Progenitor cell of endocrine pancreas (in vitro differentiated cells): ENCODE measurements around the gene FYN. TPM values are rescaled to one million over a fixed set of nuclear protein-coding genes. Genes with fewer than 3 reads are reported as not detected.

ENCODE experiments used
- DNase-seq: peaks from one replicate; pipeline ENCODE4 v3.0.0; 2021; ENCODE audit warnings: low spot score; ENCODE audit not compliant: unreplicated experiment
- H3K27ac Mint-ChIP-seq: 2 replicates; pipeline ENCODE4 v1.8.0; 2021; ENCODE audit warnings: mild to moderate bottlenecking, moderate library complexity, mixed read lengths
- H3K27me3 Mint-ChIP-seq: 2 replicates; pipeline ENCODE4 v1.8.0; 2021; ENCODE audit warnings: mixed read lengths
- H3K36me3 Mint-ChIP-seq: 2 replicates; pipeline ENCODE4 v1.8.0; 2022; ENCODE audit warnings: mixed read lengths; ENCODE audit not compliant: insufficient read depth
- H3K4me1 Mint-ChIP-seq: 2 replicates; pipeline ENCODE4 v1.8.0; 2021; ENCODE audit warnings: low read depth, mixed read lengths
- H3K4me3 Mint-ChIP-seq: 2 replicates; pipeline ENCODE4 v1.8.0; 2021; ENCODE audit warnings: low read depth, mild to moderate bottlenecking, moderate library complexity, mixed read lengths
- H3K9me3 Mint-ChIP-seq: 2 replicates; pipeline ENCODE4 v1.8.0; 2021; ENCODE audit warnings: low read depth, mixed read lengths
- total RNA-seq: library from RNA; stranded (reverse); gene quantifications from 2 replicates; pipeline ENCODE4 v1.2.1, GENCODE V29; 2021
- TF ChIP-seq, protein P1 (sequence below): fragments of 200-600 bp; sonication (generic); IDR thresholded peaks from one replicate; pipeline ENCODE4 v1.5.0; 2021; ENCODE audit warnings: antibody characterized with exemption, mild to moderate bottlenecking; ENCODE audit not compliant: unreplicated experiment

FYN gene
- total RNA-seq, 1 donor from 2014 or later = 169 TPM

DNA sequence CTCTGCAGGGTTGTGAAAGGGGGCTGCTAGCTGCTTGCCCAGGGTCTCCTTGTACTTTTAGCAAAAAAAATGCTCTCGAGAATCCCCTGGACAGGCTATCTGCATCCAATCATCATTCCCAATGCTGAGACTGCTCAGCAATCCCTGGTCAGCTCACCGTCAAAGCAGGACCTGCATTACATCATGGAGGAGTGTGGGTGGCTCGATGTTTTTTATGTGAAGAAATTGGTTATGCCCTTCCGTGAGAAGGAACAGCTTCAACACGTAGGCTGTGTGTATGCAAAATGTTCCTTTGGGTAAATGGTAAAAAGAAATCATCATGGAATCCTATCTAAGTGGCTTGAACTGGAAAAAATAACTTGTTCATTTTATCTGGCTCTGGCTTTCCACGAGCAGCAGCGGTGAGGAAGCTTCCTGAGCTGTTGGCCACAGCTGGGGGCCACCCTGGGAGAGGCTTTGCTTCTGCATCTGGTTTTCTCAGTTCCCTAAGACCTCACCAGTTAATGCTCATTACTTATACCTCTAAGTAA is 111.4 kb downstream of the FYN start:
- Mint-ChIP-seq H3K4me3 (no peak overlapping the region), H3K36me3 (peaks cover 6% of the 10 kb centered on the region), H3K27ac (no peak overlapping the region), H3K9me3 (no peaks in the 10 kb centered on the region), H3K27me3 (no peaks in the 10 kb centered on the region), H3K4me1 (peaks cover 22% of the 10 kb centered on the region)
- DNase-seq = no peak
- TF ChIP-seq, protein P1, sequence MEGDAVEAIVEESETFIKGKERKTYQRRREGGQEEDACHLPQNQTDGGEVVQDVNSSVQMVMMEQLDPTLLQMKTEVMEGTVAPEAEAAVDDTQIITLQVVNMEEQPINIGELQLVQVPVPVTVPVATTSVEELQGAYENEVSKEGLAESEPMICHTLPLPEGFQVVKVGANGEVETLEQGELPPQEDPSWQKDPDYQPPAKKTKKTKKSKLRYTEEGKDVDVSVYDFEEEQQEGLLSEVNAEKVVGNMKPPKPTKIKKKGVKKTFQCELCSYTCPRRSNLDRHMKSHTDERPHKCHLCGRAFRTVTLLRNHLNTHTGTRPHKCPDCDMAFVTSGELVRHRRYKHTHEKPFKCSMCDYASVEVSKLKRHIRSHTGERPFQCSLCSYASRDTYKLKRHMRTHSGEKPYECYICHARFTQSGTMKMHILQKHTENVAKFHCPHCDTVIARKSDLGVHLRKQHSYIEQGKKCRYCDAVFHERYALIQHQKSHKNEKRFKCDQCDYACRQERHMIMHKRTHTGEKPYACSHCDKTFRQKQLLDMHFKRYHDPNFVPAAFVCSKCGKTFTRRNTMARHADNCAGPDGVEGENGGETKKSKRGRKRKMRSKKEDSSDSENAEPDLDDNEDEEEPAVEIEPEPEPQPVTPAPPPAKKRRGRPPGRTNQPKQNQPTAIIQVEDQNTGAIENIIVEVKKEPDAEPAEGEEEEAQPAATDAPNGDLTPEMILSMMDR = no peak

DNA sequence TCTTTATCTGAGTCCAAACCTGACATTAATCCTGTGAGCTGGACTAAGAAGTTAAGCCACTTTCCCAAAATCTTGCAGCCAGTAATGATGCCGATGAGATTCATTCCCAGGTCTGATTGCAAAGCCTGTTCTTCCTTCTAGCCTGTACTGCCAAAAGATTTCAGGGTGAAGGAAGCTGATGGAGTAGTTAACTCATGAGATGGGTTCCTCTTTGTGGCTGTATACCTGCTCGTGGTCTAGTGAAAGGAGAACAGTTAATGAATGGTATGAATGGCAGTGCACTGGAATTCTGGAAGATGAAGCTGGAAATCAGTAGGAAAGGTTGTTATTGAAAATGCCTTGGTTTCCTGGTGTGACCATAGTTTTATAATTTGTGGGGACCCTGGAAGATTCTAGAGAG is 112.0 kb downstream of the FYN start:
- H3K36me3 Mint-ChIP-seq = peaks cover 6% of the 10 kb centered on the region
- DNase-seq = no peak
- H3K27me3 Mint-ChIP-seq = no peaks in the 10 kb centered on the region
- no peak overlapping the region for H3K27ac Mint-ChIP-seq
- no peaks in the 10 kb centered on the region for H3K9me3 Mint-ChIP-seq
- no peak overlapping the region for H3K4me3 Mint-ChIP-seq
- TF ChIP-seq, protein P1 = no peak
- H3K4me1 Mint-ChIP-seq = peaks cover 19% of the 10 kb centered on the region

DNA sequence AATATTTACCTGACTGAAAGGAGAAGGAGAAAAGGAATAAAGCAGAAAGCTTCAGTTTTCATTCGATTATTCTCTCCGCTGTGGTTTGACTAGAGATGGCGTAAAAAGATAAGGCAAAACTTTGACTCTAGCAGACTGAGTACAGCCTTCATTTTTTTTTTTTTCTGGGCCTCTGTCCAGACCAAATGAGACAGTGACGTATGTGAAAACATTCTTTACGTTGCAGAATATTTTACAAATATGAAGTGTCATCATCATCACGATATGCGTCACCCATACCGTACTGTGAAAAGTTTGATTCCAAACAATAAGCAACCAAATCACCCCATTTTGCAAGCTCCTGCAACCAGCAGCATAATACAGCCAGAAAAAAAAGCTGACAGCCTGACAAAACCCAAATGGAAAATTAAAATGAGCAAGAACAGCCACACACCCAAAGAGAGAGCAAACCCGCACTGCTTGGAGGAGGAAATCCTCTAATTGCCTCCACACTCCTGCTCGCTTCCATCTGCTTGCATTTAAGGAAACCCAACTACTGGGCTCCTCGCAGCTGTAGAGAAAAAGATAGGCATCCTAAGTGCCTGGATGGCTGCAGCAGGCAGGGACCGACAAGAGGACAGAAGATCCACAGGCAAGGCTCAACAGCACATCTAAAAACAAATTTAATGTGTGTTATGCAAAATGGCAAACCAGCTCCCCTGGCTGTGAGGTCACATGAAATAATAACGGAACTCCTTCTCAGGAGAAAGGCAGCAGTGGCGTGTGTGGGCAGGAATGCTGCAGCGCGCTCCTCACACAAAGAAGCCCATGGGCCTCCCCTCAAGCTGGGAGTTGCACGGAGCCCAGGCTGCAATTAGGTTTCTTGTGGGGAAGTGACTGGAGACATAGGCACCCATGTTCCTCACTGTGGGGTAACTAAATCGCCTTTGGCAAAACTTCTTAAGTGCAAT is 113.1 kb downstream of the FYN start:
- Mint-ChIP-seq H3K4me1 (peaks cover 13% of the 10 kb centered on the region), H3K36me3 (peaks cover 6% of the 10 kb centered on the region), H3K4me3 (no peak overlapping the region), H3K27ac (no peak overlapping the region), H3K9me3 (no peaks in the 10 kb centered on the region), H3K27me3 (no peaks in the 10 kb centered on the region)
- DNase-seq = no peak
- TF ChIP-seq, protein P1 = no peak

DNA sequence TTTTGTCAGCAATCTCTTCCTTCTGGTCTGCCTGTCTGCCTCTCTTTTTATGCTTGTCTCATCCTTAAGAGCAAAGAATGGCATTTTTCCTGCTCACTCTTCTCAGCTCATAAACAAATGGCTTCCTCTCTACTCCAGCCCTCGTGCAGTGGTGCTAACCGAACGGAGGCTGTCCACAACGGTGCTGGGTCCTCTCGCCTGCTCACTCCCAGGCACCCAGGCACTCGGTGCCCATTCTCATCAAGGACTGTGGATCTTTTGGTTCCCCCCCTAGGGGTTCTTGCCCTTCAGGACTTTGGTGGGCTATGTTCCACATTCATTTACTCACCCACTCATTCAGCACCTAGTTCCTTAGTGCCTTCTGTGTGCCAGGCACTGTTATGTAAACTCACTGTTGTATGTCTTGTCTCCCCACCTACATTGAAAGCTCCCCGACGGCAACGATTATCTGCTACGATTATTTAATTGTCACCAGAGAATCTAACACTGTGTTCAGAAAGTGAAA is 113.9 kb downstream of the FYN start:
- peaks cover 3% of the 10 kb centered on the region for H3K36me3 Mint-ChIP-seq
- no peak overlapping the region for H3K27ac Mint-ChIP-seq
- H3K4me3 Mint-ChIP-seq = no peak overlapping the region
- DNase-seq = no peak
- TF ChIP-seq, protein P1 = no peak
- no peaks in the 10 kb centered on the region for H3K9me3 Mint-ChIP-seq
- peaks cover 6% of the 10 kb centered on the region for H3K4me1 Mint-ChIP-seq
- H3K27me3 Mint-ChIP-seq = no peaks in the 10 kb centered on the region

DNA sequence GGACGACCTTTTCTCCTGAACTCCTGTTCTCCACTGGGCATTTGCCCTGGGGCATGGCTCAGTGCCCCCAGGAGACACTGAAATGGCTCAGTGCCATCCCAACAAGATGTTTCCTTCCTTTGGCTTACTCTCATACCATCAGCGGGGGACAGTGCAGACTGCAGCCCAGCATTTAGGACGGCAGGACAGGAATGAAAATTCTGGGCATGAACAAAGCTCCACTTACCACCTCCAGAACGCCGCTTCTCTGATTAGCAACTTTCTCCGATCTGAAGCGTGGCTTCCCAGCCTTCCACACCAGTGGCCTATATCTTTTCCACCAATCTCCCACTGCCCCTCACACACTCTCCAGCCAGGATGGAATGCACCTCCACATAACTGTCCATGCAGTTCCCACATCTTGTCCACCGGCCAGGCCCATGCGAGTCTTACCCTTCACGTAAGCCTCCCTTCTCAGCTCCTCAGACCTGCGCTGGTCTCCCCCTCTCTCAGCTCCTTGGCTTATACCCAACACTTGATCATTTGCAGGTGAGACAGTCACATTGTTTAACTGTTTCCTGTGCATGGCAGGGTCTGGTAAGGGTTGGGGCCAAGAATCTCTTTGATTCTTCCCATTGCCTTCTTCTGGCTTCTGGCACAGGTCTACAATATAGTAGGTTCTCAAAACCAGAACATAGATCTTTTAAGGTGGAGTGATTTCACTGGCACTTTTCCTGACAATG is 114.5 kb downstream of the FYN start:
- Mint-ChIP-seq H3K27ac (no peak overlapping the region), H3K27me3 (no peaks in the 10 kb centered on the region), H3K9me3 (no peaks in the 10 kb centered on the region), H3K4me1 (peaks cover 4% of the 10 kb centered on the region), H3K36me3 (peaks cover 3% of the 10 kb centered on the region), H3K4me3 (no peak overlapping the region)
- TF ChIP-seq, protein P1 = no peak
- DNase-seq = no peak
